Measurements from ENCODE around the gene CCT3.

Gene CCT3

GRCh38 chr1:156376958-156377919 lies 39.1 kb upstream of the CCT3 start:
- no peak overlapping the region for H3K4me3 ChIP-seq (ENCODE audit: low read depth, low read length)
- no peak for DNase-seq (ENCODE audit: low read depth, low spot score)
- CTCF ChIA-PET: interaction anchor here (0.9 to 20.2 kb wide), 8 partner anchors 8 to 242 kb away, joined by 3 to 712 read pairs (median 4); partner anchors contain the start of gene HAPLN2
- TF ChIP-seq CTCF (IDR thresholded peaks at IDR 0.05; ENCODE audit: insufficient read depth, low read length, missing control alignments): no peak
- POLR2A ChIA-PET: no interaction called here

GRCh38 chr1:156376146-156376545 lies 38.1 kb upstream of the CCT3 start:
- no peak for TF ChIP-seq CTCF (IDR thresholded peaks at IDR 0.05; ENCODE audit: insufficient read depth, low read length, missing control alignments)
- CTCF ChIA-PET: interaction anchor here (0.9 to 20.2 kb wide), 6 partner anchors 9 to 244 kb away, joined by 3 to 712 read pairs (median 3); partner anchors contain the start of gene HAPLN2
- H3K4me3 ChIP-seq (ENCODE audit: low read depth, low read length): no peak overlapping the region
- POLR2A ChIA-PET: interaction anchor here (0.7 kb wide), 1 partner anchor 10 kb away, joined by 3 read pairs; no protein-coding TSS in a partner anchor
- no peak for DNase-seq (ENCODE audit: low read depth, low spot score)

GRCh38 chr1:156373546-156373945 lies 35.5 kb upstream of the CCT3 start:
- no peak for TF ChIP-seq CTCF (IDR thresholded peaks at IDR 0.05; ENCODE audit: insufficient read depth, low read length, missing control alignments)
- H3K4me3 ChIP-seq (ENCODE audit: low read depth, low read length): no peak overlapping the region
- no peak for DNase-seq (ENCODE audit: low read depth, low spot score)
- ChIA-PET CTCF (interaction anchor here (1.0 to 11.8 kb wide), 3 partner anchors 11 to 72 kb away, joined by 6 to 186 read pairs (median 56); no protein-coding TSS in a partner anchor), POLR2A (no interaction called here)

- CTCF ChIA-PET: interaction anchor here (1.0 to 11.8 kb wide), 4 partner anchors 10 to 73 kb away, joined by 3 to 186 read pairs (median 31); no protein-coding TSS in a partner anchor
- POLR2A ChIA-PET: no interaction called here
- no peak overlapping the region for H3K4me3 ChIP-seq (ENCODE audit: low read depth, low read length)
- no peak for TF ChIP-seq CTCF (IDR thresholded peaks at IDR 0.05; ENCODE audit: insufficient read depth, low read length, missing control alignments)
- DNase-seq (ENCODE audit: low read depth, low spot score): no peak
Observed at GRCh38 chr1:156372876-156373275, 34.8 kb upstream of the CCT3 start.

- POLR2A ChIA-PET: no interaction called here
- CTCF ChIA-PET: interaction anchor here (1.1 to 11.8 kb wide), 4 partner anchors 9 to 74 kb away, joined by 3 to 186 read pairs (median 36); no protein-coding TSS in a partner anchor
- no peak overlapping the region for H3K4me3 ChIP-seq (ENCODE audit: low read depth, low read length)
- DNase-seq (ENCODE audit: low read depth, low spot score): no peak
- TF ChIP-seq CTCF (IDR thresholded peaks at IDR 0.05; ENCODE audit: insufficient read depth, low read length, missing control alignments): no peak
Observed at GRCh38 chr1:156372265-156372586, 34.1 kb upstream of the CCT3 start.
